Keratinocyte (primary cell): ENCODE measurements around the gene SRGAP3. TPM values are rescaled to one million over a fixed set of nuclear protein-coding genes. Genes with fewer than 3 reads are reported as not detected.

ENCODE experiments used
- DNase-seq: peaks from one replicate; pipeline ENCODE4 v3.0.0-alpha.2; 2011; ENCODE audit warnings: low read depth, missing footprints, low spot score
- FAIRE-seq: peaks from 2 replicates; lab custom pipeline; 2011; peaks lifted over from hg19 to GRCh38; lab: Jason Lieb, UNC
- H2AFZ ChIP-seq: 2 replicates; pipeline ENCODE4 v1.6.0; 2012; ENCODE audit warnings: low read length, control low read depth, inconsistent platforms; ENCODE audit not compliant: control insufficient read depth
- H3K27ac ChIP-seq: 2 replicates; pipeline ENCODE4 v1.5.1; 2011; ENCODE audit warnings: low read length; ENCODE audit not compliant: control insufficient read depth, insufficient read depth
- H3K27me3 ChIP-seq: 3 replicates; pipeline ENCODE4 v1.6.0; 2011; ENCODE audit warnings: low read length; ENCODE audit not compliant: control insufficient read depth, insufficient read depth; ENCODE audit errors: extremely low read depth
- H3K36me3 ChIP-seq, 2 experiments: 2 replicates in 1 of 2; 3 replicates in 1 of 2; pipeline ENCODE4 v1.5.1; 2011; ENCODE audit warnings: low read length in 2 of 2, mild to moderate bottlenecking in 1 of 2; ENCODE audit not compliant: control insufficient read depth in 2 of 2, insufficient read depth in 2 of 2; ENCODE audit errors: extremely low read depth in 1 of 2
- H3K4me1 ChIP-seq: 3 replicates; pipeline ENCODE4 v1.5.1; 2011; ENCODE audit warnings: low read length; ENCODE audit not compliant: control insufficient read depth, insufficient read depth; ENCODE audit errors: extremely low read depth
- H3K4me2 ChIP-seq: 3 replicates; pipeline ENCODE4 v1.6.0; 2011; ENCODE audit warnings: low read depth, low read length; ENCODE audit not compliant: control insufficient read depth, insufficient read depth; ENCODE audit errors: extremely low read depth
- H3K4me3 ChIP-seq, 3 experiments: fragments of 200-600 bp in 1 of 3; sonication (generic) in 1 of 3; 2 replicates in 2 of 3; 3 replicates in 1 of 3; pipeline ENCODE4 v1.5.1; 2011 to 2016; ENCODE audit warnings: low read length in 3 of 3, mild to moderate bottlenecking in 3 of 3, control low read depth in 2 of 3, inconsistent platforms in 1 of 3, low read depth in 1 of 3, mixed read lengths in 1 of 3, mixed run types in 1 of 3, moderate library complexity in 1 of 3; ENCODE audit not compliant: control insufficient read depth in 2 of 3, insufficient read depth in 2 of 3; ENCODE audit errors: extremely low read depth in 1 of 3
- H3K79me2 ChIP-seq: 2 replicates; pipeline ENCODE4 v1.6.0; 2012; ENCODE audit warnings: low read length; ENCODE audit not compliant: control insufficient read depth, insufficient read depth
- H3K9ac ChIP-seq: 3 replicates; pipeline ENCODE4 v1.6.0; 2011; ENCODE audit warnings: low read length; ENCODE audit not compliant: control insufficient read depth, insufficient read depth; ENCODE audit errors: extremely low read depth
- H3K9me1 ChIP-seq: 3 replicates; pipeline ENCODE4 v1.6.0; 2011; ENCODE audit warnings: low read length; ENCODE audit not compliant: control insufficient read depth, insufficient read depth; ENCODE audit errors: extremely low read depth
- H3K9me3 ChIP-seq: 2 replicates; pipeline ENCODE4 v1.5.1; 2012; ENCODE audit warnings: low read depth, low read length; ENCODE audit not compliant: control insufficient read depth
- H4K20me1 ChIP-seq: 3 replicates; pipeline ENCODE4 v1.6.0; 2011; ENCODE audit warnings: low read length; ENCODE audit not compliant: control insufficient read depth, insufficient read depth; ENCODE audit errors: extremely low read depth
- EZH2 ChIP-seq: IDR thresholded peaks from one replicate; pipeline ENCODE4 v1.6.1; 2012; ENCODE audit warnings: inconsistent platforms, mild to moderate bottlenecking, low read length, moderate library complexity
- dilution Hi-C: fragments of 300-500 bp; cut with MboI; formaldehyde crosslinking; loops from one replicate; pipeline ENCODE4 v1.7.0; 2020; ENCODE audit warnings: low sequenced_read_pairs; ENCODE audit not compliant: extremely low pct_ligation_motif_present
- polyA plus RNA-seq, 5 experiments: library from polyadenylated mRNA; depleted of rRNA in 3 of 5; stranded (reverse) in 3 of 5; stranded (forward) in 1 of 5; unstranded in 1 of 5; fragments of >200 nt; gene quantifications; 1 replicate in 1 of 5; 2 replicates in 3 of 5; 3 replicates in 1 of 5; pipeline versions ENCODE4 v1.2.1 to v1.2.3, GENCODE V29; 2011 to 2012; ENCODE audit warnings: missing spikeins in 2 of 5, low read depth in 1 of 5, low replicate concordance in 1 of 5
- TF ChIP-seq, protein P1 (sequence below), 3 experiments: IDR thresholded peaks in 1 of 3; conservative IDR thresholded peaks in 1 of 3; optimal IDR thresholded peaks in 1 of 3; 2 replicates in 2 of 3; 3 replicates in 1 of 3; pipeline versions ENCODE3 to v1.5.1; 2011; ENCODE audit warnings: low read length in 3 of 3, mild to moderate bottlenecking in 3 of 3, moderate library complexity in 2 of 3, control low read depth in 1 of 3, inconsistent platforms in 1 of 3; ENCODE audit not compliant: insufficient read depth in 2 of 3; ENCODE audit errors: extremely low read depth in 1 of 3

Gene SRGAP3
- polyA plus RNA-seq, 1 donor (not counting 4 experiments of a cell fraction or from before 2014, with no cell fraction given): 7.2 TPM

GRCh38 chr3:9146367-9147071, 102.9 kb downstream of the SRGAP3 start:
- Histone ChIP-seq H3K4me2 (no peak overlapping the region), H3K9me3 (peaks cover 5% of the 10 kb centered on the region), H3K27me3 (no peaks in the 10 kb centered on the region), H3K4me3 (no peak overlapping the region), H2AFZ (no peak overlapping the region), H3K4me1 (peaks cover 19% of the 10 kb centered on the region), H3K9ac (no peak overlapping the region), H3K9me1 (no peaks in the 10 kb centered on the region), H3K27ac (no peak overlapping the region), H3K79me2 (no peaks in the 10 kb centered on the region), H3K36me3 (no peaks in the 10 kb centered on the region), H4K20me1 (no peaks in the 10 kb centered on the region)
- DNase-seq: no peak
- dilution Hi-C loops: no loop called here
- TF ChIP-seq EZH2: no peak
- TF ChIP-seq, protein P1, sequence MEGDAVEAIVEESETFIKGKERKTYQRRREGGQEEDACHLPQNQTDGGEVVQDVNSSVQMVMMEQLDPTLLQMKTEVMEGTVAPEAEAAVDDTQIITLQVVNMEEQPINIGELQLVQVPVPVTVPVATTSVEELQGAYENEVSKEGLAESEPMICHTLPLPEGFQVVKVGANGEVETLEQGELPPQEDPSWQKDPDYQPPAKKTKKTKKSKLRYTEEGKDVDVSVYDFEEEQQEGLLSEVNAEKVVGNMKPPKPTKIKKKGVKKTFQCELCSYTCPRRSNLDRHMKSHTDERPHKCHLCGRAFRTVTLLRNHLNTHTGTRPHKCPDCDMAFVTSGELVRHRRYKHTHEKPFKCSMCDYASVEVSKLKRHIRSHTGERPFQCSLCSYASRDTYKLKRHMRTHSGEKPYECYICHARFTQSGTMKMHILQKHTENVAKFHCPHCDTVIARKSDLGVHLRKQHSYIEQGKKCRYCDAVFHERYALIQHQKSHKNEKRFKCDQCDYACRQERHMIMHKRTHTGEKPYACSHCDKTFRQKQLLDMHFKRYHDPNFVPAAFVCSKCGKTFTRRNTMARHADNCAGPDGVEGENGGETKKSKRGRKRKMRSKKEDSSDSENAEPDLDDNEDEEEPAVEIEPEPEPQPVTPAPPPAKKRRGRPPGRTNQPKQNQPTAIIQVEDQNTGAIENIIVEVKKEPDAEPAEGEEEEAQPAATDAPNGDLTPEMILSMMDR (optimal IDR thresholded peaks at IDR 0.05 in 1 of 3, IDR thresholded peaks at IDR 0.05 in 1 of 3, conservative IDR thresholded peaks at IDR 0.05 in 1 of 3; ENCODE audit: extremely low read depth in 1 of 3, insufficient read depth in 2 of 3, low read length in 3 of 3): no peak
- no peak for FAIRE-seq

DNA sequence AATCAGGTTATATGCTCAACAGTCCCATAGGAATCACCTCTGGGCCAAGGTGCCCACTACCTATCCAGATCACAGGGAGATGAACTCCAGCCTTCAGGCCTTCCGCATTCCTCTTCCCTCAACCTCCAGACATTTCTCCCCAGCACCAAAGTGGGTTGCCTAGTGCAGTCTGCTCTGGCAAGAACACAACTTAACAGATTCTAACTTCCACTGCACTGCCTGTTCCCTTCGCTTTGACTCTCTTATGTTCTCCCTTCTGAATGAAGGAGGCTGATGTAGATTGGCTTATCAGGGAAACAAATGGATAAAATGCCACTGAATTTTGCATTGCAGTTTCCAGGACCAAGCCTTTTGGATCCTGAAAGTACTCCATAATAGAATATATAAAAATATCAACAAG, 106.3 kb downstream of the SRGAP3 start:
- H3K4me1 ChIP-seq: peaks cover 14% of the 10 kb centered on the region
- no peaks in the 10 kb centered on the region for H4K20me1 ChIP-seq
- H3K36me3 ChIP-seq: no peaks in the 10 kb centered on the region
- peaks cover 2% of the 10 kb centered on the region for H3K79me2 ChIP-seq
- no peak overlapping the region for H3K4me3 ChIP-seq
- no peak for DNase-seq
- no peaks in the 10 kb centered on the region for H3K27me3 ChIP-seq
- H3K27ac ChIP-seq: no peak overlapping the region
- no peak for FAIRE-seq
- H2AFZ ChIP-seq: no peak overlapping the region
- H3K9ac ChIP-seq: no peak overlapping the region
- TF ChIP-seq, protein P1 (optimal IDR thresholded peaks at IDR 0.05 in 1 of 3, IDR thresholded peaks at IDR 0.05 in 1 of 3, conservative IDR thresholded peaks at IDR 0.05 in 1 of 3; ENCODE audit: extremely low read depth in 1 of 3, insufficient read depth in 2 of 3, low read length in 3 of 3): no peak
- no peak for TF ChIP-seq EZH2
- no peaks in the 10 kb centered on the region for H3K9me3 ChIP-seq
- no peak overlapping the region for H3K4me2 ChIP-seq
- dilution Hi-C loops: no loop called here
- no peaks in the 10 kb centered on the region for H3K9me1 ChIP-seq
